T-helper 1 cell (primary cell): ENCODE data around the gene SNRNP25.

ENCODE experiments used
- DNase-seq, 5 donors: peaks; one replicate each; pipeline ENCODE4 v3.0.0-alpha.2; 2012 to 2020

SNRNP25 gene

DNA sequence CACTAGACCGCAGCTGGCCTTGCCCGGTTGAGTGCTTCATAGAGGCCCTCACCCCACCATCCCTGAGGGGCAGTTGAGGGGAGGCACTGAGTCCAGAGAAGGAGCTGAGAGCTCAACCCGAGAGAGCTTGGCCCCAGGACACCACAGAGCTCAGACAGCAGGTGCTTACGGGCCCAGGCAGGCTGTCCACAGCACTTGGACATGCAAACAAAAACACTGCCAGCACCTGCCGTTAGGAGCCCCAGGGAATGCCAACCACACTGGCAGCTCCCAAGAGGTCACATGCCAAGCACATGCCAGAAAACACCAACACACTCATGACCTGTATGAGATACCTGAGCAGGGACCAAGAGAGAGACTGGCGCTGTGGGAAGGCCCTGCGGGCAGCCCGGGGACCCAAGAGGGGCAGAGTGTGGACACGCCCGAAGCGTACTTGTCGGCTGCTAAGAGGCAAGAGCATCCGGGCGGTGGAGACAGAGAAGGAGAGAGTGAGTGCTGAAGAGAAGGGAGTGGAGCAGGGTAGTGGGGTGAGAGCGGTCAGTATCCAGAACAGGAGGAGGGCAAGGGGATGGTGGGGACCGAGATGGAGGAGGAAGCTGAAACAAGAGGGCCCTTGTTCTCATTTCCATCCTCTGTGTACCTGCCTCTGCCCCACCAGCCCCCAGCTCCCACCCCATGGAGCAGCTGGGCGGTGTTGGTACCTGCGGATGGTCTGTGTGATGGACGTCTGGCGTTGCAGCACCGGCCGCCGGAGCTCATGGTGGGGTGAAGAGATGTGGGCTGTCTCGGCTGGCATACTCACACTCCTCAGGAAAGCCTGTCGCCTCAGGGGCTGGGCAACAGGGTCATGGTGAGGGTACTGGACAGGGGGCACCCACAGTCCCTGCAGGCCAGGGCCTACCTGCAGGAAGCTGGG lies 10.6 kb downstream of the SNRNP25 start:
- no peak for DNase-seq

GRCh38 chr16:64914-65255 lies 11.3 kb downstream of the SNRNP25 start:
- no peak for DNase-seq

DNA sequence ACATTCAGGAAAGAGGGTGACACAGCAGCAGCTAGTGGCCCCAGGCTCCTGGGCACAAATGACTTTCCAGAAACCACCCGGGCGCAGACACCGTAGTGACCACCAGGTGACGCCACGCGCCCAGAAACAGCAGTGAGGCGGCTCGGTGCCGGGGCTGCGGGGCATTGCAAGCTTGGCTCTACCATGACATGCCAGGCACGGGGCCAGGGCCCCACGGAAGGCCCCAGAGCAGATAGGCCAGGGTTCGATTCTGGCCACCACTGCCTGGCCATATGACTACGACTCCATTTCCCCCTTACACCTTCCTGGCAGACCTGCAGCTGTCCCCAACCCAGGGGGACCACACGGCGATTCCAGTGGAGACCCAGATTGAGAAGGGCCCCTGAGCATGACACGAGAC lies 12.1 kb downstream of the SNRNP25 start:
- DNase-seq = peak; percentile 58 to 76 (median 71)

GRCh38 chr16:66309-67182 lies 12.9 kb downstream of the SNRNP25 start:
- DNase-seq = no peak

DNA sequence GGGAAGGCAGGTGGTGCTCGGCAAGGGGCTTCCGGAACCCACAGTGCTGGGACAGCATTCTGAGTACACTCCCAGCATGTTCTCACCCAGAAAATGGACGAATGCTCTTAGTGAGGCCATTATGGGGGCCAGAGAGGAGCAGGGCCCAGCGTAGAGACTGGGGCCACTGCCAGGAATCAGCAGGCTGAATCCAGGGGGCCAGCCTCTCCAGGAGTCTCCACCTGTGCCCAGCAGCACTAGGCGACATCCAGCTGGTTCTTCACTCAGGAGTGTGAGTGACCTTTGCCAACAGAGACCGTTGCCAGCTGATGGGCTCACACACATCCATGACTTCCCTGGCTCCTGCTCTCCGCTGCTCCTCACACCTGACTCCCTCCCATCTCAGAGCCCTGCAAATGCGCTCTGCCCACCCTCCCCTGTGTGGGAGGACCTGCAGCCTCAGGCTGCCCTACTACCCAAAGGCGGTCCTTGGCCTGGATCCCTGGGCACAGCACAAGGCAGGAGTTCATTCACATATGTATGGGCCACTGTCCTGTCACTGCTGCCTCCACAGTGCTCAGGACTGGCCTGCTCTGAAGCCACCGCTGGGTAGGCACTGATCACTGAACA lies 13.7 kb downstream of the SNRNP25 start:
- DNase-seq = no peak

DNA sequence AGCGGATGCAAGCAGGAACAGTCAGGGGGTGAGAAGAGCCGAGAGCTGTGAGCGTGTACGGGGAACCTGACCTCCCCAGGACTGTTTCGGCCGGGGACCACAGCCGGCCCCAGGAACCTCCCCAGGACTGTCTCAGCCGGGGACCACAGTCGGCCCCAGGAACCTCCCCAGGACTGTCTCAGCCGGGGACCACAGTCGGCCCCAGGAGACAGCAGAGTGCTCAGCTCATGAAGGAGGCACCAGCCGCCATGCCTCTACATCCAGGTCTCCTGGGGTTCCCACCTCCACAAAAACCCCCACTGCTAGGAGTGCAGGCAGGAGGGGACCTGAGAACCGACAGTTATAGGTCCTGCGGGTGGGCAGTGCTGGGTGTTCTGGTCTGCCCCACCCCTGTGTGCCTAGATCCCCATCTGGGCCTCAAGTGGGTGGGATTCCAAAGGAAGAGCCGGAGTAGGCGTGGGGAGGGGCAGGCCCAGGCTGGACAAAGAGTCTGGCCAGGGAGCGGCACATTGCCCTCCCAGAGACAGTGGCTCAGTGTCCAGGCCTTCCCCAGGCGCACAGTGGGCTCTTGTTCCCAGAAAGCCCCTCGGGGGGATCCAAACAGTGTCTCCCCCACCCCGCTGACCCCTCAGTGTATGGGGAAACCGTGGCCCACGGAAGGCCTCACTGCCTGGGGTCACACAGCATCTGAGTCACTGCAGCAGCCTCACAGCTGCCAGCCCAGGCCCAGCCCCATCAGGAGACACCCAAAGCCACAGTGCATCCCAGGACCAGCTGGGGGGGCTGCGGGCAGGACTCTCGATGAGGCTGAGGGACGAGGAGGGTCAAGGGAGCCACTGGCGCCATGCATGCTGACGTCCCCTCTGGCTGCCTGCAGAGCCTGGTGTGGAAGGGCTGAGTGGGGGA lies 14.5 kb downstream of the SNRNP25 start:
- DNase-seq = no peak

- no peak for DNase-seq
Measured at GRCh38 chr16:69181-69580, 15.6 kb downstream of the SNRNP25 start.

- no peak for DNase-seq
Measured at GRCh38 chr16:71210-71539, 17.5 kb downstream of the SNRNP25 start.

GRCh38 chr16:71540-72401 lies 18.1 kb downstream of the SNRNP25 start:
- DNase-seq = no peak

- no peak for DNase-seq
Measured at GRCh38 chr16:72561-73548, 19.2 kb downstream of the SNRNP25 start, which contains the start of gene RHBDF1. Gene RHBDF1 (minus strand): TSS chr16:72631. CDS start chr16:65015, 7,616 bp downstream.

DNA sequence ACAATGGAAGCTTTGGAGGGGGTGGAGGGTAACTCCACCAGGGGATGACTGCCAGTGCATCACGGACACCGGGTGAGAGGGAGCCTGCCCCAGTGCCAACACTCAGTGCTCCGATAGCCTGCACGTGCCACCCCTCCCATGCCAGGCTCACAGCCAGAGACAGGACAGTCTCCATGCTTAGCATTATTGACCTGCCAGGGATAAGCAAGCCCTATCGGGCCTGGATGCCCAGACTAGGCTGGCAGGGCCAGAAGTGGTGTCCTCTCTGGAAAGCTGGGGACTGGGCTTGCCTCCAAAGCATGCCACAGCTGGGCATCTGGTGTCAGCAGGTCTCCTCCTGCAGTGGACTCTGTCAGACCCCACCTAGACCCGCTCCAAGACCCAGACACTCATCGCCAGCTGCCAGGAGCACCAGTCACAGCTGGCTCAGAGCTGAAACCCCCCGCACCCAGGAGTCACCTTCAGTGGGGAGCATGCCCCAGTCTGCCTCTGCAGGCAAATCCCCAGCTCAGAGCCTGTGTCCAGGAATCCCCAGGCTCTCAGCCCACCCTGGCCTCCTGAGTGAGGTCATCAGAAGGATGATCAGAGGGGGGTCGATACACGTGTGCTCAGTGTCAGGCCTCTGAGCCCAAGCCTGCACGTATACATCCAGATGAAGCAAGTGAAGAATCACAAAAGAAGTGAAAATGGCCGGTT lies 20.6 kb downstream of the SNRNP25 start:
- DNase-seq = no peak

- no peak for DNase-seq
Measured at GRCh38 chr16:74747-75334, 21.2 kb downstream of the SNRNP25 start.

DNA sequence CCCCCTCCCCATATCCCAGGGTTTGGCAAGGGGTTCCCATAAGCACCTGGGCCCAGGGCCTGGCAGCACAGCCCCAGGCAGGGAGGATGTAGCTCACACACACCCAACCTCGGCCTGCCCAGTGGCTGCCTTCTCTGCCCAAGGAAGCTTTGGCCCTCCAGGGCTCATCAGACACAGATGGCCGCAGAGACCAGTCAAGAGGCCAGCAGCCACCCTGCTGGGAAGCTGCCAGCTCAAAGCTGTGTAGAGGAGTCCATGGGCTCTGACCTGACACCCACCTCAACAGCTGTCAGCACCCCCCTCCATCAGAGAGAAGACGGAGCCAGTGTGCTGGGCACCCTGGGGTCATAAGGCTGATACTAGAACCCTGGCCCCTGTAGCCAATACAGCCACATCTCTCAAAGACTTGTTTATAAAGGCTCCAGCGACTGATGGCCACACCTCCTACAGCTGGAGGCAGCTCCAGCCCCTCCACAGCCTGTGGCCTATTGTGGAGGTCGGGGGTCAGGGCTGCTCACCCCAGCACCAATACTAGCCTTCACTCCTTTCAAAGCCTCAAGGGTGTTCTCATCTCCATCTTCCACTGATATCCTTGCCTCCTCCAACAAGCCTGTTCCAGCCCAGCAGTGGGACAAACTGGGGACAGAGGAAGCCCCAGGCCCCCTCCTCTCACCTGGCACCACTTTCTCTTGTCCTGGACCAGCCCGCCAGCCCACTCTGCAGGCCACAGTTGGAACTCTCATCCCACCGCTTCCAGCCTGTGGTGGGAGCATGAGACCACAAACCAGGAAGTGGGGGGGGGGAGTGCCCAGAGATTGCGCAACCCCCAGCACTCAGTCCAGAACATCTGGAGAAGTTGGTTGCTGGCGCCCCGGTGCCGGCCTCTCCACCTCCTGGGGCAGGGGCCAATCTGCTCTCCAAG lies 22.2 kb downstream of the SNRNP25 start:
- DNase-seq = no peak

DNA sequence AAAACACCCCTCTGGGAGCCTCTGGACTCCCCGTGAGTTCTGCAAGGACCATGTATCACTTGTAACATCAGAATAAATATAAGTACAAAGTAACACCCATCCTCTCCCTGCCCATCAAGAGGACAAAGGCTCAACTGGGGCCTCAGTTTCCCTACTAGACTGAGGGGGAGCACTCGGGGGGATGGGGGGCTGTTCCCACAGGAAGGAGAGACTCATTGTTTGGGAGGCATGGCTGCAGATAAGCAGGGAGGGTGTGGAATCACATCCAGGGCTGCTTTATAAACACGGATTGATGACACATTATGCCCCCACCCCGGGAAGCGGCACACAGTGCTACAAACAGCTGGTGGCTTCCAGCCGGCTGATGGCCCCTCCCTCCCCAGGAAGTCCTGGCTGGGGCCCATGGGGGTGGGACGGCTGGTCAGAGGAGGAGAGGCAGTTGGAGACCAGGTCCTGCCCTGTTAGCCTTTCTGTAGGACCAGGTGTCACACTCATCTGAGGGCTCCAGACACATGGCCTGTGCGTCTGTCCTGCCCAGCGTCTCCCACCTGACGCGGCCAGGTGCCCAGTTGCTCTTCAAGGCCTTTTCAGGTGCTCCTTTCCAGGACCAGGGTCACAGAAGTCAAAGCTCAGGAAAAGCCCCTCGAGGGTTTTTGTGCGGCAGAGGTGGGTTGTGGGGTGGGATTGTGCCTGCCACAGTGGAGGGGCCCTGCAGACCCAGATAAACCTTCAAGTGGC lies 23.1 kb downstream of the SNRNP25 start:
- no peak for DNase-seq

- peak in 2 of 5 donors; percentile 15 to 30 for DNase-seq
Measured at GRCh38 chr16:77273-77806, 23.7 kb downstream of the SNRNP25 start.

DNA sequence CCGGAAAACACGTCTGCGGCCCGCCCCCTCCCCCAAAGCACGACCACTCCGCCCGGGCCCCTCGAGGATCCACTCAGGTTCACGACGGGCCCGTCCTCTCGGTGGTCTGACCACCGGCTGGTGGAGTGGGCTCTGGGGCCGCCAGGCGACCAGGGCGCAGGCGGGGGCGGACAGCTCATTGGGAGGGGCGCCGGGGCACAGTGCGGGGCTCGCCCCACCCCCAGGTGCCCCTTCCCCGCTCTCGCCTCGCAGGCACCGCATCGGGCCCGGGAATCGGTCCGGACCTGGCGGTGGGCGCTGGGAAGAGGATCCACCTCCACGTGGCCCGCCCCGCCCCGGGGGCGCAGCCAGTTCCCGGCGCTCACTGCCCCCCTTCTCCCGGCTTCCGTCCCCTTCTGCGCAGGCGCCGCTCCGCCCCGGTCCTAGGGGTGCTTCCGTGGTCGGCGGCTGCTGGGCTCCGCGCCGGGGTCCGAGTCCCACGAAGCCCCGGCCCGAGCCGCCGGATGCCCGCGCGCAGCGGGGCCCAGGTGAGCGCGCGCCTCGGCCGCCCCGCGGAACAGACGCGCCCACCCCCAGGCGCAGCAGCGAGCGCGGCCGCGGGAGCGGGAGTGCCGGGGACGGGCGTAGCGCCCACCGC lies 24.3 kb downstream of the SNRNP25 start, which contains the start of gene MPG:
Gene MPG, plus strand, starts transcription at position 419 of the 637 bp plus-strand sequence. Its CDS starts 85 bp downstream, at position 504.
- DNase-seq = peak; percentile 65 to 79 (median 71)
